HEK293T (cell line): Measurements from ENCODE around the gene AFF1.

Source experiments
- CTCF ChIA-PET: fragments of 350-600 bp; formaldehyde crosslinking; extraction: SDS; loops from one replicate; lab custom pipeline; 2021; ENCODE audit warnings: antibody characterized with exemption, inconsistent platforms; lab: Yijun Ruan, JAX
- POLR2A ChIA-PET: fragments of 350-600 bp; formaldehyde crosslinking; extraction: SDS; loops from one replicate; lab custom pipeline; 2020; ENCODE audit warnings: antibody characterized with exemption, inconsistent platforms; lab: Yijun Ruan, JAX
- DNase-seq: peaks from one replicate; pipeline ENCODE4 v3.0.0; 2012; ENCODE audit warnings: mixed read lengths; ENCODE audit errors: extremely low spot score
- ARNT ChIP-seq: fragments of 450-650 bp; IDR thresholded peaks from 2 replicates; pipeline ENCODE4 v1.6.1; 2017; ENCODE audit warnings: mild to moderate bottlenecking
- BHLHE40 ChIP-seq: fragments of 450-650 bp; IDR thresholded peaks from 2 replicates; pipeline ENCODE4 v1.6.1; 2016; ENCODE audit warnings: mild to moderate bottlenecking, moderate library complexity, borderline replicate concordance
- CTBP1 ChIP-seq: fragments of 450-650 bp; IDR thresholded peaks from 2 replicates; pipeline ENCODE4 v1.6.1; 2016; ENCODE audit warnings: borderline replicate concordance
- ELF4 ChIP-seq: fragments of 450-650 bp; IDR thresholded peaks from 2 replicates; pipeline ENCODE4 v1.6.1; 2017; ENCODE audit warnings: antibody characterized with exemption
- FOXA1 ChIP-seq: fragments of 450-650 bp; IDR thresholded peaks from 2 replicates; pipeline ENCODE4 v1.6.1; 2016; ENCODE audit warnings: mild to moderate bottlenecking
- FOXK2 ChIP-seq: fragments of 450-650 bp; IDR thresholded peaks from 2 replicates; pipeline ENCODE4 v1.6.1; 2016; ENCODE audit warnings: mild to moderate bottlenecking
- FOXM1 ChIP-seq: fragments of 450-650 bp; IDR thresholded peaks from 2 replicates; pipeline ENCODE4 v1.6.1; 2017; ENCODE audit warnings: mild to moderate bottlenecking, borderline replicate concordance
- HDGF ChIP-seq: fragments of 450-650 bp; IDR thresholded peaks from 2 replicates; pipeline ENCODE4 v1.6.1; 2017; ENCODE audit warnings: antibody characterized with exemption, borderline replicate concordance
- L3MBTL2 ChIP-seq: fragments of 450-650 bp; conservative IDR thresholded peaks from 2 replicates; pipeline ENCODE4 v1.6.1; 2016; ENCODE audit warnings: mild to moderate bottlenecking
- LEF1 ChIP-seq: fragments of 450-650 bp; IDR thresholded peaks from 2 replicates; pipeline ENCODE4 v1.6.1; 2017; ENCODE audit warnings: mild to moderate bottlenecking, borderline replicate concordance
- NFRKB ChIP-seq: fragments of 450-650 bp; IDR thresholded peaks from 2 replicates; pipeline ENCODE4 v1.6.1; 2016; ENCODE audit warnings: mild to moderate bottlenecking, moderate library complexity
- PKNOX1 ChIP-seq: fragments of 450-650 bp; IDR thresholded peaks from 2 replicates; pipeline ENCODE4 v1.6.1; 2016
- SP1 ChIP-seq: fragments of 450-650 bp; IDR thresholded peaks from 2 replicates; pipeline ENCODE4 v1.6.1; 2017
- SUZ12 ChIP-seq: fragments of 450-650 bp; IDR thresholded peaks from 2 replicates; pipeline ENCODE4 v1.6.1; 2016; ENCODE audit warnings: mild to moderate bottlenecking
- TARDBP ChIP-seq: fragments of 450-650 bp; IDR thresholded peaks from 2 replicates; pipeline ENCODE4 v1.6.1; 2016
- ZNF384 ChIP-seq: fragments of 450-650 bp; IDR thresholded peaks from 2 replicates; pipeline ENCODE4 v1.6.1; 2016

AFF1 gene

DNA sequence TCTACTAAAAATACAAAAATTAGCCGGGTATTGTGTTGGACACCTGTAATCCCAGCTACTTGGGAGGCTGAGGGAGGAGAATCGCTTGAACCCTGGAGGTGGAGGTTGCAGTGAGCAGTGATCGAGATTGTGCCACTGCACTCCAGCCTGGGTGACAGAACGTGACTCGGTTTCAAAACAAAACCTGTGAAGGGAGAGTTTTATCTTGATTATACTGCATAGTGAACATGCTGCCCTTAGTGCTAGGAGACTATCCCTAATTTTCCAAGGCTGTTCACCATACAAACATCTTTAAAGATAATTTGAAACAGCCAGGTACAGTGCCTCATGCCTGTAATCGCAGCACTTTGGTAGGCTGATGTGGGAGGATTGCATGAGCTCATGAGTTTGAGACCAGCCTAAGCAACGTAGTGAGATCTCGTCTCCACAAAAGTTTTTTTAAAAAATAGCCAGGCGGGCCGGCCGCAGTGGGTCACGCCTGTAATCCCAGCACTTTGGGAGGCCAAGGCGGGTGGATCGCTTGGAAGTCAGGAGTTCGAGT lies 6.2 kb downstream of the AFF1 start:
- TF ChIP-seq FOXA1: no peak
- TF ChIP-seq TARDBP: no peak
- TF ChIP-seq FOXK2: no peak
- TF ChIP-seq ARNT: no peak
- TF ChIP-seq ZNF384: no peak
- TF ChIP-seq SP1: no peak
- TF ChIP-seq BHLHE40: no peak
- no peak for TF ChIP-seq LEF1
- no peak for TF ChIP-seq ELF4
- no peak for TF ChIP-seq L3MBTL2
- DNase-seq: no peak
- ChIA-PET CTCF (no interaction called here), POLR2A (no interaction called here)

DNA sequence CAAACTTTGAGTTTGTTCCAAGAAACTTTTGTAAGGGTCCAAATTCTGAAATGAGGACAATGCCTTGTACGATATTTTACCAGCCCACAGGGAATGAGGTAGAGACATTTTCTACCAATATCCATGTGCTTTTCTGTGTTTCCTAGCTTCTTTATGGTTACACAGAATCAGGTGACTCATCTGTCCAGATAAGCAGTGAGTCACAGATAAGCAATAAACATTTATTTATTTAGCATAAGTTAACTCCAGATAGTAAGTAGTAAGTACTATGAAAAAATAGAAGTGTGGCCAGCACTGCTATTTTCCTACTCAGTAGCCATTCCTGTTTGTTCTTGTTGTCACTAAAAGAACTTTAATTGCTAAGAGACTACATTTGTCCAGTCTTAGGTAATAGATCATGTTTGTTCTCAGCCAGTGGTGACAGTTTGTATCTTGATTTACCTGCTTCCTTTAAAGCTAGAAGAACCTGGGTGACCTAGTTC lies 7.4 kb downstream of the AFF1 start:
- CTCF ChIA-PET: no interaction called here
- TF ChIP-seq TARDBP (no peak), PKNOX1 (peak; percentile 66)
- DNase-seq: no peak
- POLR2A ChIA-PET: interaction anchor here (0.9 kb wide), 1 partner anchor 64 kb away, joined by 3 read pairs; no protein-coding TSS in a partner anchor

DNA sequence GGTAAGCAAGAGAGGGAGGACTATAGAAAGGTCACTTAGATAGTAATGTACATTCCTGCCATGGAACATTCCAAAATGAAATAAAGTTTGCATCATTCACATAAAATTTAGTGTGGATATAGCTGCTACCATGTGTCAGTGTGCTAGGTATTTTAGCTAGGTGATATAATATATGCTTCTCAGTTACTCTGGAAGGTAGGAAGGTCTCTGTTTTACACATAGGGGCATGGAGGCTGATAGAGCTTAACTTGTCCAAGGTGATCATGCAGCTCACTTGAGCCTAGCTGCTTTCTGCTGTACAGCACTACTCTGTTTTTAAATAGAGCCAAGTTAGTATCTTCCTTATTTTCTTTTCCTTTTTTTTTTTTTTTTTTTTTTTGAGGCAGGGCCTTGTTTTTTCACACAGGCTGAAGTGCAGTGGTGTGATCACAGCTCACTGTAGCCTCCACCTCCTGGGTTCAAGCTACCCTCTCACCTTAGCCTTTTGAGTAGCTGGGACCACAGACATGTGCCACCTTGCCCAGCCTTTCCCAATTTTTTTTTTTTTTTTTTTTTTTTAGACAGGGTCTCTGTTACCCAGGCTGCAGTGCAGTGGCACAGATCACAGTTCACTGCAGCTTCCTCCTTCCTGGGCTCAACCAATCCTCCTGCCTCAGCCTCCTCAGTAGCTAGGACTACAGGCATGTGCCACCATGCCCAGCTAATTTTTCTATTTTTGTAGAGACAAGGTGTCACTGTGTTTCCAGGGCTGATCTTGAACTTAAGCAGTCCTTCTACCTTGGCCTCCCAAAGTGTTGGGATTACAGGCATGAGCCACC lies 10.4 kb downstream of the AFF1 start:
- ChIA-PET POLR2A (interaction anchor here (1.0 to 1.6 kb wide), 4 partner anchors 9 to 61 kb away, joined by 4 to 8 read pairs (median 4); partner anchors contain the start of gene AFF1), CTCF (interaction anchor here (0.6 kb wide), 1 partner anchor 147 kb away, joined by 4 read pairs; no protein-coding TSS in a partner anchor)
- TF ChIP-seq SP1: no peak
- TF ChIP-seq BHLHE40: no peak
- no peak for TF ChIP-seq L3MBTL2
- peak; percentile 39 for TF ChIP-seq ZNF384
- TF ChIP-seq FOXA1: no peak
- no peak for DNase-seq

GRCh38 chr4:86946868-86947500 lies 12.2 kb downstream of the AFF1 start:
- POLR2A ChIA-PET: no interaction called here
- no peak for TF ChIP-seq PKNOX1
- no peak for TF ChIP-seq SP1
- no peak for TF ChIP-seq CTBP1
- TF ChIP-seq FOXM1: no peak
- TF ChIP-seq ZNF384: no peak
- TF ChIP-seq BHLHE40: no peak
- no peak for TF ChIP-seq FOXA1
- no peak for TF ChIP-seq NFRKB
- TF ChIP-seq L3MBTL2: no peak
- TF ChIP-seq LEF1: no peak
- no peak for DNase-seq
- CTCF ChIA-PET: interaction anchor here (0.7 to 1.0 kb wide), 2 partner anchors 14 to 215 kb away, joined by 3 read pairs; no protein-coding TSS in a partner anchor

- CTCF ChIA-PET: interaction anchor here (1.0 kb wide), 1 partner anchor 14 kb away, joined by 3 read pairs; no protein-coding TSS in a partner anchor
- POLR2A ChIA-PET: no interaction called here
- no peak for DNase-seq
- TF ChIP-seq FOXM1: no peak
- no peak for TF ChIP-seq FOXA1
Observed at GRCh38 chr4:86947501-86948120, 12.8 kb downstream of the AFF1 start.

- TF ChIP-seq CTBP1: no peak
- no peak for TF ChIP-seq ELF4
- no peak for TF ChIP-seq ARNT
- TF ChIP-seq TARDBP: no peak
- TF ChIP-seq FOXM1: no peak
- TF ChIP-seq FOXK2: no peak
- TF ChIP-seq SUZ12: no peak
- TF ChIP-seq BHLHE40: no peak
- no peak for TF ChIP-seq HDGF
- TF ChIP-seq SP1: no peak
- no peak for TF ChIP-seq FOXA1
- no peak for TF ChIP-seq ZNF384
- no peak for TF ChIP-seq L3MBTL2
- no peak for TF ChIP-seq PKNOX1
- DNase-seq: no peak
- CTCF ChIA-PET: no interaction called here
- POLR2A ChIA-PET: no interaction called here
Observed at GRCh38 chr4:86948276-86948675, 13.5 kb downstream of the AFF1 start.
